ENCODE measurements around the gene PNCK. TPM values are rescaled to one million over a fixed set of nuclear protein-coding genes. Genes with fewer than 3 reads are reported as not detected.

Gene PNCK
- total RNA-seq, 1 experiment from 2014 or later, result 26.8 TPM

GRCh38 chrX:153665726-153666306, 7.8 kb downstream of the PNCK start:
- Histone ChIP-seq H3K4me1 (ENCODE audit: insufficient read depth, low read length) (no peaks in the 10 kb centered on the region), H4K91ac (ENCODE audit: insufficient read length, low read depth, low read length) (no peak overlapping the region), H3K23ac (ENCODE audit: insufficient read length, low read depth, low read length) (no peak overlapping the region), H3K14ac (ENCODE audit: insufficient read depth, low read length) (no peak overlapping the region), H2BK15ac (ENCODE audit: low read depth, low read length) (no peak overlapping the region; the same call in 1 of the 2 replicates), H3K4ac (ENCODE audit: low read depth, low read length) (no peak overlapping the region), H4K20me1 (ENCODE audit: control insufficient read depth, insufficient read depth, insufficient read length) (no peaks in the 10 kb centered on the region), H2BK20ac (ENCODE audit: low read depth, low read length, poor library complexity, severe bottlenecking) (no peak overlapping the region), H3K79me2 (ENCODE audit: insufficient read depth, low read length) (no peaks in the 10 kb centered on the region), H3K79me1 (ENCODE audit: insufficient read depth, low read depth, low read length, poor library complexity, severe bottlenecking) (no peaks in the 10 kb centered on the region), H2AK5ac (ENCODE audit: insufficient read length, low read length) (no peak overlapping the region), H3K9ac (ENCODE audit: extremely low read depth, insufficient read length, low read length) (no peak overlapping the region), H3K27me3 (ENCODE audit: insufficient read depth, low read length) (no peaks in the 10 kb centered on the region), H4K8ac (replicated peaks; ENCODE audit: insufficient read length, low read depth, low read length) (no peak overlapping the region), H3K18ac (ENCODE audit: insufficient read length, low read depth, low read length) (no peak overlapping the region), H2BK120ac (ENCODE audit: low read depth, low read length, poor library complexity, severe bottlenecking) (no peak overlapping the region), H3K4me2 (ENCODE audit: insufficient read depth, insufficient read length, low read length) (no peak overlapping the region), H3K9me3 (ENCODE audit: control insufficient read depth, low read depth, low read length) (peaks cover 9% of the 10 kb centered on the region), H2BK12ac (ENCODE audit: insufficient read length, low read depth, low read length) (no peak overlapping the region), H3T11ph (ENCODE audit: low read length) (no peak overlapping the region), H4K5ac (ENCODE audit: insufficient read length, low read depth, low read length) (no peak overlapping the region), H3K56ac (ENCODE audit: insufficient read length, low read depth, low read length) (no peak overlapping the region), H2BK5ac (ENCODE audit: insufficient read length, low read length) (no peak overlapping the region), H2AFZ (ENCODE audit: low read length) (no peak overlapping the region), H3K27ac (ENCODE audit: insufficient read length, low read depth, low read length) (no peak overlapping the region), H3K23me2 (ENCODE audit: insufficient read length, low read depth, low read length, poor library complexity, severe bottlenecking) (no peaks in the 10 kb centered on the region)
- no peak for DNase-seq
- Mint-ChIP-seq H3K9me3 (peaks cover 69 to 77% of the 10 kb centered on the region in 2 experiments), H3K4me1 (peaks cover 4 to 9% of the 10 kb centered on the region in 2 experiments), H3K4me3 (no peak overlapping the region; a peak in 1 of 5 replicates), H3K27ac (no peak overlapping the region; a peak in 1 of 7 replicates), H3K27me3 (ENCODE audit: low read depth) (peaks cover 59% of the 10 kb centered on the region), H3K36me3 (ENCODE audit: insufficient read depth in 1 of 3, low read depth in 3 of 3) (peaks cover 0 to 11% (median 8%) of the 10 kb centered on the region in 3 experiments; a peak in 6 of 7 replicates)
- WGBS (ENCODE audit: extremely low coverage, insufficient read length, low lambda C conversion rate), result no CpG with 5 or more reads among the region's 9 CpGs
- TF ChIP-seq, protein P1, sequence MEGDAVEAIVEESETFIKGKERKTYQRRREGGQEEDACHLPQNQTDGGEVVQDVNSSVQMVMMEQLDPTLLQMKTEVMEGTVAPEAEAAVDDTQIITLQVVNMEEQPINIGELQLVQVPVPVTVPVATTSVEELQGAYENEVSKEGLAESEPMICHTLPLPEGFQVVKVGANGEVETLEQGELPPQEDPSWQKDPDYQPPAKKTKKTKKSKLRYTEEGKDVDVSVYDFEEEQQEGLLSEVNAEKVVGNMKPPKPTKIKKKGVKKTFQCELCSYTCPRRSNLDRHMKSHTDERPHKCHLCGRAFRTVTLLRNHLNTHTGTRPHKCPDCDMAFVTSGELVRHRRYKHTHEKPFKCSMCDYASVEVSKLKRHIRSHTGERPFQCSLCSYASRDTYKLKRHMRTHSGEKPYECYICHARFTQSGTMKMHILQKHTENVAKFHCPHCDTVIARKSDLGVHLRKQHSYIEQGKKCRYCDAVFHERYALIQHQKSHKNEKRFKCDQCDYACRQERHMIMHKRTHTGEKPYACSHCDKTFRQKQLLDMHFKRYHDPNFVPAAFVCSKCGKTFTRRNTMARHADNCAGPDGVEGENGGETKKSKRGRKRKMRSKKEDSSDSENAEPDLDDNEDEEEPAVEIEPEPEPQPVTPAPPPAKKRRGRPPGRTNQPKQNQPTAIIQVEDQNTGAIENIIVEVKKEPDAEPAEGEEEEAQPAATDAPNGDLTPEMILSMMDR (conservative IDR thresholded peaks at IDR 0.05), result no peak
